ENCODE measurements around the gene TET1.
"Not testable (repeated sequence)": the region's sequence is repeated elsewhere in the genome, so short reads cannot be mapped to it uniquely, and the experiment has no call there.

TET1 gene

GRCh38 chr10:68668231-68668630 is 108.1 kb downstream of the TET1 start:
- Histone ChIP-seq H3K4me1 (ENCODE audit: control insufficient read depth, insufficient read depth, low read length, poor library complexity, severe bottlenecking) (no peaks in the 10 kb centered on the region), H3K27me3 (replicated peaks; ENCODE audit: control insufficient read depth, insufficient read depth, low read length, poor library complexity, severe bottlenecking) (no peaks in the 10 kb centered on the region), H3K9me3 (ENCODE audit: control insufficient read depth, low read length) (no peaks in the 10 kb centered on the region), H3K27ac (ENCODE audit: insufficient read depth, low read length, poor library complexity, severe bottlenecking) (no peak overlapping the region), H3K36me3 (ENCODE audit: control insufficient read depth, insufficient read depth, low read length) (no peaks in the 10 kb centered on the region), H3K4me3 (ENCODE audit: insufficient read depth, low read depth, low read length, poor library complexity, severe bottlenecking) (no peak overlapping the region)
- DNase-seq, result no peak

DNA sequence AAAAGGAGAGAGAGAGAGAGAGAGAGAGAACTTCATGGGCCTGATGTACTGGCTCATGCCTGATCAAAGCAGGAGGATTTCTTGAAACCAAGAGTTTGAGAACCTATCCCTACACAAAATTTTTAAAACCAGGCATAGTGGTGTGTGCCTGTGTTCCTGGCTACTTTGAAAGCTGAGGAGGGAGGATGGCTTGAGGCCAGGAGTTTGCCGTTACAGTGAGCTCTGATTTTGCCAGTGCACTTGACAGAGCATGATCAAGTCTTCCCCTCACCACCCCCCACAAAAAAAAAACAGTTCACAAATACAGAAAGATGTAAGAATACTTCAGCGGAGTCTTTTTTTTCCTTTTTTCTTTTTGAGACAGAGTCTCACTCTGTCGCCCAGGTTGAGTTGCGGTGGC is 108.8 kb downstream of the TET1 start:
- Histone ChIP-seq H3K27me3 (replicated peaks; ENCODE audit: control insufficient read depth, insufficient read depth, low read length, poor library complexity, severe bottlenecking) (no peaks in the 10 kb centered on the region), H3K4me1 (ENCODE audit: control insufficient read depth, insufficient read depth, low read length, poor library complexity, severe bottlenecking) (no peaks in the 10 kb centered on the region), H3K9me3 (ENCODE audit: control insufficient read depth, low read length) (no peaks in the 10 kb centered on the region), H3K4me3 (ENCODE audit: insufficient read depth, low read depth, low read length, poor library complexity, severe bottlenecking) (no peak overlapping the region), H3K36me3 (ENCODE audit: control insufficient read depth, insufficient read depth, low read length) (no peaks in the 10 kb centered on the region), H3K27ac (ENCODE audit: insufficient read depth, low read length, poor library complexity, severe bottlenecking) (no peak overlapping the region)
- DNase-seq, result no peak

DNA sequence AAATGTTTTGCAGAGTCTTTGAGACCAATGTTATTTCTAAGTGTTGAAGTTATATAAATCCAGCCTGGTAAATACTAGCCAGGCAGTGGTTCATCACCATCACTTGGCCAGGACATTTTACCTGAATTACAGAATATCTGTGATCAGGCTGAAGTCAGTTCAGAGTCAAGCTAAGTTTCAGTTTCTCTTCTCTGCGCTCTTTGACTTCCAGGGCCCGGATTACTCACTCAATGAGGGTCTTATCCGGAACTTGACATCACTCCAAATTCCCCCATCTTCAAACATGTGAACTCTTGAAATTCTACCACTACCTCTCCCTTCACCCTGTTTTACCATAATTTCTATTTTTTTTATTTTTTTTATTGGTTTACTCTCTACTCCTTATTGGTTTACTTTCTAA is 124.3 kb downstream of the TET1 start:
- no peaks in the 10 kb centered on the region for H3K36me3 ChIP-seq (ENCODE audit: control insufficient read depth, insufficient read depth, low read length)
- no peak for DNase-seq
- H3K27me3 ChIP-seq (replicated peaks; ENCODE audit: control insufficient read depth, insufficient read depth, low read length, poor library complexity, severe bottlenecking), result no peaks in the 10 kb centered on the region

GRCh38 chr10:68696018-68696417 is 135.9 kb downstream of the TET1 start:
- Histone ChIP-seq H3K27me3 (replicated peaks; ENCODE audit: control insufficient read depth, insufficient read depth, low read length, poor library complexity, severe bottlenecking) (no peaks in the 10 kb centered on the region), H3K27ac (ENCODE audit: insufficient read depth, low read length, poor library complexity, severe bottlenecking) (no peak overlapping the region), H3K9me3 (ENCODE audit: control insufficient read depth, low read length) (no peaks in the 10 kb centered on the region), H3K36me3 (ENCODE audit: control insufficient read depth, insufficient read depth, low read length) (peaks cover 6% of the 10 kb centered on the region), H3K4me1 (ENCODE audit: control insufficient read depth, insufficient read depth, low read length, poor library complexity, severe bottlenecking) (no peaks in the 10 kb centered on the region), H3K4me3 (ENCODE audit: insufficient read depth, low read depth, low read length, poor library complexity, severe bottlenecking) (no peak overlapping the region)
- DNase-seq, result no peak

More for the DNA sequence above, 124.3 kb downstream of the TET1 start:
- Histone ChIP-seq H3K9me3 (ENCODE audit: control insufficient read depth, low read length) (no peaks in the 10 kb centered on the region), H3K27ac (ENCODE audit: insufficient read depth, low read length, poor library complexity, severe bottlenecking) (no peak overlapping the region), H3K4me3 (ENCODE audit: insufficient read depth, low read depth, low read length, poor library complexity, severe bottlenecking) (peak overlapping the region; percentile 7), H3K4me1 (ENCODE audit: control insufficient read depth, insufficient read depth, low read length, poor library complexity, severe bottlenecking) (no peaks in the 10 kb centered on the region)

- H3K36me3 ChIP-seq (ENCODE audit: control insufficient read depth, insufficient read depth, low read length), result no peaks in the 10 kb centered on the region
Measured at GRCh38 chr10:68697106-68697505, 137.0 kb downstream of the TET1 start.

GRCh38 chr10:68700197-68700596 is 140.1 kb downstream of the TET1 start:
- H3K27me3 ChIP-seq (replicated peaks; ENCODE audit: control insufficient read depth, insufficient read depth, low read length, poor library complexity, severe bottlenecking), result no peaks in the 10 kb centered on the region
- H3K4me3 ChIP-seq (ENCODE audit: insufficient read depth, low read depth, low read length, poor library complexity, severe bottlenecking), result no peak overlapping the region
- H3K27ac ChIP-seq (ENCODE audit: insufficient read depth, low read length, poor library complexity, severe bottlenecking), result no peak overlapping the region
- H3K36me3 ChIP-seq (ENCODE audit: control insufficient read depth, insufficient read depth, low read length), result no peaks in the 10 kb centered on the region
- H3K9me3 ChIP-seq (ENCODE audit: control insufficient read depth, low read length), result no peaks in the 10 kb centered on the region
- no peak for DNase-seq
- no peaks in the 10 kb centered on the region for H3K4me1 ChIP-seq (ENCODE audit: control insufficient read depth, insufficient read depth, low read length, poor library complexity, severe bottlenecking)

More at GRCh38 chr10:68697106-68697505, 137.0 kb downstream of the TET1 start:
- H3K4me3 ChIP-seq (ENCODE audit: insufficient read depth, low read depth, low read length, poor library complexity, severe bottlenecking), result no peak overlapping the region
- no peaks in the 10 kb centered on the region for H3K27me3 ChIP-seq (replicated peaks; ENCODE audit: control insufficient read depth, insufficient read depth, low read length, poor library complexity, severe bottlenecking)
- DNase-seq, result no peak
- no peak overlapping the region for H3K27ac ChIP-seq (ENCODE audit: insufficient read depth, low read length, poor library complexity, severe bottlenecking)
- H3K9me3 ChIP-seq (ENCODE audit: control insufficient read depth, low read length), result no peaks in the 10 kb centered on the region
- no peaks in the 10 kb centered on the region for H3K4me1 ChIP-seq (ENCODE audit: control insufficient read depth, insufficient read depth, low read length, poor library complexity, severe bottlenecking)

DNA sequence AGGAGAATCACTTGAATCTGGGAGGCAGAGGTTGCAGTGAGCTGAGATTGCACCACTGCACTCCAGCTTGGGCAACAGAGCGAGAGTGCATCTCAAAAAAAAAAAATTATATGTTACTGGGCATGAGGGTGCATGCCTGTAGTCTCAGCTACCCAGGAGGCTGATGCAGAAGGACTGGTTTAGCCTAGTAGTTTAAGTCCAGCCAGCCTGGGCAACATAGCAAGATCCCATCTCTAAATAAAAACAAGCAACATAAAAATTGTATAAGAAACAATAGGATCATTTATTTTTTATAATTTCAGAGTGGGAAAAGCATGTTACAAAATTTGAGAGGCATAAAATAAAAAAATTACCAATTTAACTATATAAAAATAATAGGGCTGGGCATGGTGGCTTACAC is 145.4 kb downstream of the TET1 start:
- H3K27ac ChIP-seq (ENCODE audit: insufficient read depth, low read length, poor library complexity, severe bottlenecking), result no peak overlapping the region
- no peaks in the 10 kb centered on the region for H3K9me3 ChIP-seq (ENCODE audit: control insufficient read depth, low read length)
- no peaks in the 10 kb centered on the region for H3K4me1 ChIP-seq (ENCODE audit: control insufficient read depth, insufficient read depth, low read length, poor library complexity, severe bottlenecking)
- no peak overlapping the region for H3K4me3 ChIP-seq (ENCODE audit: insufficient read depth, low read depth, low read length, poor library complexity, severe bottlenecking)
- H3K27me3 ChIP-seq (replicated peaks; ENCODE audit: control insufficient read depth, insufficient read depth, low read length, poor library complexity, severe bottlenecking), result no peaks in the 10 kb centered on the region
- H3K36me3 ChIP-seq (ENCODE audit: control insufficient read depth, insufficient read depth, low read length), result no peaks in the 10 kb centered on the region
- no peak for DNase-seq

GRCh38 chr10:68708987-68709386 is 148.8 kb downstream of the TET1 start:
- not testable (repeated sequence) for H3K36me3 ChIP-seq (ENCODE audit: control insufficient read depth, insufficient read depth, low read length); DNase-seq; H3K4me1 ChIP-seq (ENCODE audit: control insufficient read depth, insufficient read depth, low read length, poor library complexity, severe bottlenecking); H3K9me3 ChIP-seq (ENCODE audit: control insufficient read depth, low read length); H3K27ac ChIP-seq (ENCODE audit: insufficient read depth, low read length, poor library complexity, severe bottlenecking); H3K4me3 ChIP-seq (ENCODE audit: insufficient read depth, low read depth, low read length, poor library complexity, severe bottlenecking); H3K27me3 ChIP-seq (replicated peaks; ENCODE audit: control insufficient read depth, insufficient read depth, low read length, poor library complexity, severe bottlenecking)

DNA sequence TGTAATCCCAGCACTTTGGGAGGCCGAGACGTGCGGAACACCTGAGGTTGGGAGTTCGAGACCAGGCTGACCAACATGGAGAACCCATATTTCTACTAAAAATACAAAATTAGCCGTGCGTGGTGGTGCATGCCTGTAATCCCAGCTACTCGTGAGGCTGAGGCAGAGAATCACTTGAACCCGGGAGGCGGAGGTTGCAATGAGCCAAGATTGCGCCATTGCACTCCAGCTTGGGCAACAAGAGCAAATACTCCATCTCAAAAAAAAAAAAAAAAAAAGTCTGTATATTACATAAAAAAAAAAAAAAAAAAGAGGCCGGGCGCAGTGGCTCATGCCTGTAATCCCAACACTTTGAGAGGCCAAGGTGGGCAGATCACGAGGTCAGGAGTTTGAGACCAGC is 152.9 kb downstream of the TET1 start:
- not testable (repeated sequence) for DNase-seq; H3K27ac ChIP-seq (ENCODE audit: insufficient read depth, low read length, poor library complexity, severe bottlenecking); H3K9me3 ChIP-seq (ENCODE audit: control insufficient read depth, low read length); H3K4me3 ChIP-seq (ENCODE audit: insufficient read depth, low read depth, low read length, poor library complexity, severe bottlenecking); H3K36me3 ChIP-seq (ENCODE audit: control insufficient read depth, insufficient read depth, low read length); H3K4me1 ChIP-seq (ENCODE audit: control insufficient read depth, insufficient read depth, low read length, poor library complexity, severe bottlenecking); H3K27me3 ChIP-seq (replicated peaks; ENCODE audit: control insufficient read depth, insufficient read depth, low read length, poor library complexity, severe bottlenecking)

DNA sequence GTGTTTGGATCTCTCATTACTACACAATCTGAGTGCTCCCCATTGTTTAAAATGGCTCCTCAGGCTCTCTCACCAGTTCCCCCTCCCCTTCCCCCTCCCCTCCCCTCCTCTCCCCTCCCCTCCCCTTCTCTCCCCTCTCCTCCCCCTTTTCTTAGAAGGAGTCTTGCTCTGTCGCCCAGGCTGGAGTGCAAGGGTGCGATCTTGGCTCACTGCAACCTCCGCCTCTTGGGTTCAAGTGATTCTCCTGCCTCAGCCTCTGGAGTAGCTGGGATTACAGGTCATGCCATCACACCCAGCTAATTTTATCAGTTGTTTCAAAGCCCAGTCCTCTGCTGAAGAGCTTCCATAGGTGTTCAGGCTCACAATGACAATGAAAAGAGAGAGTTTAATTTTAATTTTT is 157.3 kb downstream of the TET1 start:
- Histone ChIP-seq H3K4me1 (ENCODE audit: control insufficient read depth, insufficient read depth, low read length, poor library complexity, severe bottlenecking) (peaks cover 5% of the 10 kb centered on the region), H3K27me3 (replicated peaks; ENCODE audit: control insufficient read depth, insufficient read depth, low read length, poor library complexity, severe bottlenecking) (no peaks in the 10 kb centered on the region), H3K9me3 (ENCODE audit: control insufficient read depth, low read length) (no peaks in the 10 kb centered on the region), H3K4me3 (ENCODE audit: insufficient read depth, low read depth, low read length, poor library complexity, severe bottlenecking) (no peak overlapping the region), H3K36me3 (ENCODE audit: control insufficient read depth, insufficient read depth, low read length) (no peaks in the 10 kb centered on the region), H3K27ac (ENCODE audit: insufficient read depth, low read length, poor library complexity, severe bottlenecking) (no peak overlapping the region)
- DNase-seq, result no peak
